Fibroblast of pulmonary artery (primary cell): ENCODE results near the gene C12orf42.

Source experiments
- DNase-seq: peaks from one replicate; pipeline ENCODE4 v3.0.0-alpha.2; 2010; ENCODE audit warnings: low read depth
- H3K4me3 ChIP-seq: replicated peaks from 2 replicates; pipeline ENCODE4 v1.5.1; 2011; ENCODE audit warnings: low read depth, mild to moderate bottlenecking, control low read depth, low read length, moderate library complexity
- CTCF ChIP-seq: IDR thresholded peaks from 2 replicates; pipeline ENCODE4 v1.5.1; 2011; ENCODE audit warnings: mild to moderate bottlenecking, control low read depth, low read length, inconsistent platforms; ENCODE audit errors: missing control alignments

C12orf42 gene

GRCh38 chr12:103524238-103524875, 28.6 kb upstream of the C12orf42 start:
- H3K4me3 ChIP-seq: no peak overlapping the region
- DNase-seq: no peak
- no peak for TF ChIP-seq CTCF

GRCh38 chr12:103523771-103524170, 28.0 kb upstream of the C12orf42 start:
- no peak for TF ChIP-seq CTCF
- no peak overlapping the region for H3K4me3 ChIP-seq
- DNase-seq: no peak

- H3K4me3 ChIP-seq: no peak overlapping the region
- no peak for TF ChIP-seq CTCF
- no peak for DNase-seq
Measured at GRCh38 chr12:103520686-103521215, 25.0 kb upstream of the C12orf42 start.

- DNase-seq: no peak
- TF ChIP-seq CTCF: no peak
- no peak overlapping the region for H3K4me3 ChIP-seq
Measured at GRCh38 chr12:103519632-103520031, 23.9 kb upstream of the C12orf42 start.

- no peak overlapping the region for H3K4me3 ChIP-seq
- no peak for DNase-seq
- TF ChIP-seq CTCF: no peak
Measured at GRCh38 chr12:103518899-103519298, 23.1 kb upstream of the C12orf42 start.

GRCh38 chr12:103517161-103517560, 21.4 kb upstream of the C12orf42 start:
- TF ChIP-seq CTCF: no peak
- H3K4me3 ChIP-seq: no peak overlapping the region
- DNase-seq: no peak

- no peak for DNase-seq
- no peak for TF ChIP-seq CTCF
Measured at GRCh38 chr12:103515341-103515740, 19.6 kb upstream of the C12orf42 start.

More at GRCh38 chr12:103515341-103515740, 19.6 kb upstream of the C12orf42 start:
- H3K4me3 ChIP-seq: no peak overlapping the region
